GM23248 (cell line): ENCODE data around the gene GRPEL2.

ENCODE experiments used
- EZH2 ChIP-seq: fragments of 200-600 bp; sonication (generic); IDR thresholded peaks from 2 replicates; pipeline ENCODE4 v1.6.1; 2018; ENCODE audit warnings: antibody characterized with exemption, mild to moderate bottlenecking; ENCODE audit not compliant: insufficient read depth, poor library complexity, severe bottlenecking
- EZH2phosphoT487 ChIP-seq: fragments of 200-600 bp; sonication (generic); IDR thresholded peaks from 2 replicates; pipeline ENCODE4 v1.6.1; 2018; ENCODE audit warnings: antibody characterized with exemption, moderate library complexity, mild to moderate bottlenecking, low read depth; ENCODE audit not compliant: insufficient read depth

GRCh38 chr5:149391524-149391923 is 46.2 kb downstream of the GRPEL2 start:
- TF ChIP-seq EZH2 (no peak), EZH2phosphoT487 (no peak)
